Mesenchymal stem cell (in vitro differentiated cells and primary cell): ENCODE data around the gene MCOLN2. TPM values are rescaled to one million over a fixed set of nuclear protein-coding genes. Genes with fewer than 3 reads are reported as not detected.

Source experiments
- DNase-seq: peaks from one replicate; pipeline ENCODE4 v3.0.0-alpha.2; 2013
- H2AFZ ChIP-seq: one replicate; pipeline ENCODE4 v1.6.1; 2013; ENCODE audit warnings: low read depth, mild to moderate bottlenecking, control low read depth, inconsistent platforms, low read length, moderate library complexity
- H2AK5ac ChIP-seq: 2 replicates; pipeline ENCODE4 v1.6.1; 2013; ENCODE audit warnings: low read length, moderate library complexity, mild to moderate bottlenecking, inconsistent platforms; ENCODE audit not compliant: severe bottlenecking
- H2BK120ac ChIP-seq: one replicate; pipeline ENCODE4 v1.6.1; 2013; ENCODE audit warnings: low read depth, mild to moderate bottlenecking, inconsistent platforms, low read length, moderate library complexity
- H2BK12ac ChIP-seq, 2 experiments: one replicate each; pipeline ENCODE4 v1.6.1; 2013; ENCODE audit warnings: inconsistent platforms in 2 of 2, low read length in 2 of 2, mild to moderate bottlenecking in 2 of 2, moderate library complexity in 2 of 2, control low read depth in 1 of 2
- H2BK15ac ChIP-seq: one replicate; pipeline ENCODE4 v1.6.1; 2013; ENCODE audit warnings: mild to moderate bottlenecking, low read depth, inconsistent platforms; ENCODE audit not compliant: poor library complexity, severe bottlenecking
- H2BK5ac ChIP-seq: 2 replicates; pipeline ENCODE4 v1.6.1; 2013; ENCODE audit warnings: low read depth, mild to moderate bottlenecking, low read length, control low read depth, inconsistent platforms; ENCODE audit not compliant: poor library complexity, severe bottlenecking
- H3K14ac ChIP-seq, 2 experiments: one replicate each; pipeline ENCODE4 v1.6.1; 2013; ENCODE audit warnings: inconsistent platforms in 2 of 2, low read length in 2 of 2, control low read depth in 1 of 2, mild to moderate bottlenecking in 1 of 2, moderate library complexity in 1 of 2
- H3K18ac ChIP-seq, 2 experiments: one replicate each; pipeline ENCODE4 v1.6.1; 2013; ENCODE audit warnings: inconsistent platforms in 2 of 2, low read length in 2 of 2, control low read depth in 1 of 2, low read depth in 1 of 2, mild to moderate bottlenecking in 1 of 2
- H3K23ac ChIP-seq, 2 experiments: one replicate each; pipeline ENCODE4 v1.6.1; 2013; ENCODE audit warnings: inconsistent platforms in 2 of 2, low read length in 2 of 2, mild to moderate bottlenecking in 2 of 2, moderate library complexity in 2 of 2, control low read depth in 1 of 2
- H3K27ac ChIP-seq: 2 replicates; pipeline ENCODE4 v1.5.1; 2013; ENCODE audit warnings: mild to moderate bottlenecking, moderate library complexity, low read length, control low read depth, inconsistent platforms; ENCODE audit not compliant: poor library complexity, severe bottlenecking
- H3K27me3 ChIP-seq, 2 experiments: 2 replicates each; pipeline versions ENCODE4 v1.6.1 to v1.7.0; 2013; ENCODE audit warnings: low read length in 2 of 2, mild to moderate bottlenecking in 2 of 2, moderate library complexity in 2 of 2, control low read depth in 1 of 2, inconsistent platforms in 1 of 2; ENCODE audit not compliant: control insufficient read depth in 1 of 2, insufficient read depth in 1 of 2
- H3K36me3 ChIP-seq, 2 experiments: 2 replicates each; pipeline versions ENCODE4 v1.6.1 to v1.7.0; 2013; ENCODE audit warnings: low read length in 2 of 2, control low read depth in 1 of 2, inconsistent platforms in 1 of 2, low read depth in 1 of 2, mild to moderate bottlenecking in 1 of 2; ENCODE audit not compliant: insufficient read depth in 2 of 2, control insufficient read depth in 1 of 2
- H3K4ac ChIP-seq, 2 experiments: one replicate each; pipeline ENCODE4 v1.6.1; 2013; ENCODE audit warnings: inconsistent platforms in 2 of 2, low read length in 2 of 2, mild to moderate bottlenecking in 2 of 2, moderate library complexity in 2 of 2, control low read depth in 1 of 2, low read depth in 1 of 2
- H3K4me1 ChIP-seq: 2 replicates; pipeline ENCODE4 v1.6.1; 2013; ENCODE audit warnings: low read depth, low read length, control low read depth; ENCODE audit not compliant: control insufficient read depth, insufficient read depth
- H3K4me2 ChIP-seq: 2 replicates; pipeline ENCODE4 v1.6.1; 2013; ENCODE audit warnings: low read length, mild to moderate bottlenecking, inconsistent platforms; ENCODE audit not compliant: poor library complexity, severe bottlenecking
- H3K4me3 ChIP-seq, 2 experiments: 2 replicates each; pipeline versions ENCODE4 v1.5.1 to v1.7.0; 2013; ENCODE audit warnings: low read length in 2 of 2, mild to moderate bottlenecking in 2 of 2, control low read depth in 1 of 2, low read depth in 1 of 2; ENCODE audit not compliant: insufficient read depth in 1 of 2
- H3K79me1 ChIP-seq: replicated peaks from 2 replicates; pipeline ENCODE4 v1.6.1; 2013; ENCODE audit warnings: mild to moderate bottlenecking, control low read depth, low read length, inconsistent platforms; ENCODE audit not compliant: poor library complexity, severe bottlenecking
- H3K9ac ChIP-seq: 2 replicates; pipeline ENCODE4 v1.7.0; 2013; ENCODE audit warnings: mild to moderate bottlenecking, low read length, moderate library complexity
- H3K9me3 ChIP-seq: 2 replicates; pipeline ENCODE4 v1.7.0; 2013; ENCODE audit warnings: mild to moderate bottlenecking, low read length; ENCODE audit not compliant: control insufficient read depth
- H4K8ac ChIP-seq: one replicate; pipeline ENCODE4 v1.6.1; 2013; ENCODE audit warnings: inconsistent platforms, mild to moderate bottlenecking, low read length, moderate library complexity
- H4K91ac ChIP-seq: one replicate; pipeline ENCODE4 v1.6.1; 2013; ENCODE audit warnings: mild to moderate bottlenecking, low read length, inconsistent platforms
- WGBS: methylation state at CpG from one replicate; pipeline ENCODE4 v1.1.7; 2013; ENCODE audit warnings: mixed read lengths; 5-methylcytosine and 5-hydroxymethylcytosine counted together
- polyA plus RNA-seq, 2 experiments: library from polyadenylated mRNA; stranded (reverse); fragments of 200-250 nt; gene quantifications; one replicate each; pipeline ENCODE4 v1.2.3, GENCODE V29; 2013

The MCOLN2 gene
- 0.40 TPM for polyA plus RNA-seq (2013, experiment 1 of 2)
- polyA plus RNA-seq (2013, experiment 2 of 2), result 0.38 TPM

GRCh38 chr1:84996846-84997666 lies at the start of gene MCOLN2:
MCOLN2 (minus strand) TSS chr1:84997113; CDS start chr1:84996872, 241 bp downstream.
- no peak within 1 kb of the TSS for H3K4ac ChIP-seq
- peak within 1 kb of the TSS in 1 of 2 experiments; percentile 22 for H3K18ac ChIP-seq
- under 1% methylated on average over 65 of the region's 87 CpGs for WGBS
- no peak within 1 kb of the TSS for H2BK15ac ChIP-seq
- H3K14ac ChIP-seq, result no peak within 1 kb of the TSS
- peaks cover 7% of the 10 kb centered on the region for H3K9me3 ChIP-seq
- H3K36me3 ChIP-seq, result no peaks in the 10 kb centered on the region
- peak within 1 kb of the TSS; percentile 78 for H3K4me2 ChIP-seq
- H3K27me3 ChIP-seq, result peaks cover 36 to 50% of the 10 kb centered on the region in 2 experiments
- H4K8ac ChIP-seq, result no peak within 1 kb of the TSS
- peaks cover 19% of the 10 kb centered on the region for H3K4me1 ChIP-seq
- no peak within 1 kb of the TSS for H2BK12ac ChIP-seq
- no peak within 1 kb of the TSS for H3K23ac ChIP-seq
- peak; percentile 32 for DNase-seq
- H2BK120ac ChIP-seq, result no peak within 1 kb of the TSS
- peak within 1 kb of the TSS; percentile 65 for H3K9ac ChIP-seq
- no peak within 1 kb of the TSS for H3K27ac ChIP-seq
- H2AFZ ChIP-seq, result peak within 1 kb of the TSS; percentile 42
- H4K91ac ChIP-seq, result no peak within 1 kb of the TSS
- H3K79me1 ChIP-seq, result no peaks in the 10 kb centered on the region
- H2AK5ac ChIP-seq, result no peak within 1 kb of the TSS
- peak within 1 kb of the TSS; percentile 52 to 75 for H3K4me3 ChIP-seq
- H2BK5ac ChIP-seq, result no peak within 1 kb of the TSS

- H2BK15ac ChIP-seq, result no peak overlapping the region
- no peak overlapping the region for H4K91ac ChIP-seq
- no peak overlapping the region for H3K14ac ChIP-seq
- no peak overlapping the region for H3K4me2 ChIP-seq
- H3K27me3 ChIP-seq, result peaks cover 13 to 45% of the 10 kb centered on the region in 2 experiments
- DNase-seq, result no peak
- H3K4me1 ChIP-seq, result peaks cover 2% of the 10 kb centered on the region
- no peaks in the 10 kb centered on the region for H3K36me3 ChIP-seq
- no peak overlapping the region for H2BK12ac ChIP-seq
- H3K23ac ChIP-seq, result no peak overlapping the region
- no peak overlapping the region for H3K4me3 ChIP-seq
- no peak overlapping the region for H2BK5ac ChIP-seq
- no peak overlapping the region for H2AK5ac ChIP-seq
- no peak overlapping the region for H3K27ac ChIP-seq
- H3K9me3 ChIP-seq, result no peaks in the 10 kb centered on the region
- no peak overlapping the region for H3K18ac ChIP-seq
- H3K4ac ChIP-seq, result no peak overlapping the region
- no peaks in the 10 kb centered on the region for H3K79me1 ChIP-seq
- H2AFZ ChIP-seq, result no peak overlapping the region
- H4K8ac ChIP-seq, result no peak overlapping the region
- no peak overlapping the region for H2BK120ac ChIP-seq
- H3K9ac ChIP-seq, result no peak overlapping the region
Observed at GRCh38 chr1:85042413-85042812, 45.5 kb upstream of the MCOLN2 start.

- WGBS, result 94% methylated on average over 5 of the region's 5 CpGs
Observed at GRCh38 chr1:85041793-85042192, 44.9 kb upstream of the MCOLN2 start.

GRCh38 chr1:85033221-85033620 lies 36.3 kb upstream of the MCOLN2 start:
- Histone ChIP-seq H3K79me1 (no peaks in the 10 kb centered on the region), H4K91ac (no peak overlapping the region), H2BK120ac (no peak overlapping the region), H2BK5ac (no peak overlapping the region), H3K23ac (no peak overlapping the region), H3K9me3 (no peaks in the 10 kb centered on the region), H2AK5ac (no peak overlapping the region), H2BK12ac (no peak overlapping the region), H3K9ac (no peak overlapping the region), H3K27me3 (peaks cover 0 to 22% of the 10 kb centered on the region in 2 experiments), H3K4me1 (no peaks in the 10 kb centered on the region), H3K18ac (no peak overlapping the region), H3K4me3 (no peak overlapping the region), H3K36me3 (no peaks in the 10 kb centered on the region), H3K14ac (no peak overlapping the region), H3K27ac (no peak overlapping the region), H3K4me2 (no peak overlapping the region), H2AFZ (no peak overlapping the region), H3K4ac (no peak overlapping the region), H4K8ac (no peak overlapping the region), H2BK15ac (no peak overlapping the region)
- no CpG with 5 or more reads among the region's 2 CpGs for WGBS
- no peak for DNase-seq

More at GRCh38 chr1:85041793-85042192, 44.9 kb upstream of the MCOLN2 start:
- no peak for DNase-seq
- Histone ChIP-seq H3K23ac (no peak overlapping the region), H3K14ac (no peak overlapping the region), H2BK120ac (no peak overlapping the region), H4K91ac (no peak overlapping the region), H3K4me2 (no peak overlapping the region), H3K9ac (no peak overlapping the region), H2BK12ac (no peak overlapping the region), H3K9me3 (no peaks in the 10 kb centered on the region), H3K27me3 (peaks cover 6 to 41% of the 10 kb centered on the region in 2 experiments), H3K79me1 (no peaks in the 10 kb centered on the region), H2BK5ac (no peak overlapping the region), H4K8ac (no peak overlapping the region), H2AK5ac (no peak overlapping the region), H3K18ac (no peak overlapping the region), H3K36me3 (no peaks in the 10 kb centered on the region), H3K4me3 (no peak overlapping the region), H2AFZ (no peak overlapping the region), H3K4ac (no peak overlapping the region), H3K27ac (no peak overlapping the region), H2BK15ac (no peak overlapping the region), H3K4me1 (no peaks in the 10 kb centered on the region)
